ENCODE results near the gene LRAT. TPM values are rescaled to one million over a fixed set of nuclear protein-coding genes. Genes with fewer than 3 reads are reported as not detected.

LRAT gene
- total RNA-seq, 1 donor from 2014 or later = 0.50 TPM

DNA sequence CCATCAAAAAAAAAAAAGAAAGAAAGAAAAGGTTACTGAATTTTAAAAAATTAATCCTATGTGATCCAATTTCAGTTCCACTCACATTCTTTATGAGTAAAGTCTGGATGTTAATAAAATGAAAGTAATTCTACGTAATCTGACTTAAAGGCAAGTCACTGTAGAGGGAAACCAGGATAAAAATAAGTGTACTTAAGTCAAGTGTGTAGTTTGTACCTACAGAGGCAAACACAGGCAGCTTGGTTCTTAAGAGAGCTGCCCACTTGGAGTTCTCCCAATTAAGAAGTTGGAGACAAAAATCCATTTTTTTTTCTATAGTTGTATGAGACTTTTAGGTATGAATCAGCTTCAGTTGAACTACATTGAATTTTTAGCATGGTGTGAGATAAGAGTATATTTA, 7.0 kb upstream of the LRAT start:
- peaks cover 15% of the 10 kb centered on the region for H3K27me3 Mint-ChIP-seq (ENCODE audit: low read depth, unreplicated experiment)
- H3K4me1 ChIP-seq (ENCODE audit: insufficient read depth, low read length) = no peaks in the 10 kb centered on the region
- no peaks in the 10 kb centered on the region for H3K36me3 Mint-ChIP-seq (ENCODE audit: low read depth, unreplicated experiment)
- H3K79me2 ChIP-seq (ENCODE audit: insufficient read depth, low read length) = no peaks in the 10 kb centered on the region
- no peaks in the 10 kb centered on the region for H3K36me3 ChIP-seq (ENCODE audit: insufficient read depth, low read length)
- H3K9me3 Mint-ChIP-seq (ENCODE audit: unreplicated experiment) = peaks cover 2% of the 10 kb centered on the region
- no peak overlapping the region for H3K27ac Mint-ChIP-seq (ENCODE audit: unreplicated experiment)
- no peak overlapping the region for H3K9ac ChIP-seq (ENCODE audit: low read length)
- H3K9me3 ChIP-seq (ENCODE audit: insufficient read depth, low read depth, low read length) = no peaks in the 10 kb centered on the region
- H3K27me3 ChIP-seq (ENCODE audit: insufficient read depth, low read length) = peaks cover 8% of the 10 kb centered on the region
- no peak for DNase-seq (ENCODE audit: low read depth)
- no peaks in the 10 kb centered on the region for H3K4me1 Mint-ChIP-seq (ENCODE audit: low read depth, unreplicated experiment)
- no peak for TF ChIP-seq EZH2 (IDR thresholded peaks at IDR 0.05; ENCODE audit: insufficient read depth, low read length)
- TF ChIP-seq, protein P1, sequence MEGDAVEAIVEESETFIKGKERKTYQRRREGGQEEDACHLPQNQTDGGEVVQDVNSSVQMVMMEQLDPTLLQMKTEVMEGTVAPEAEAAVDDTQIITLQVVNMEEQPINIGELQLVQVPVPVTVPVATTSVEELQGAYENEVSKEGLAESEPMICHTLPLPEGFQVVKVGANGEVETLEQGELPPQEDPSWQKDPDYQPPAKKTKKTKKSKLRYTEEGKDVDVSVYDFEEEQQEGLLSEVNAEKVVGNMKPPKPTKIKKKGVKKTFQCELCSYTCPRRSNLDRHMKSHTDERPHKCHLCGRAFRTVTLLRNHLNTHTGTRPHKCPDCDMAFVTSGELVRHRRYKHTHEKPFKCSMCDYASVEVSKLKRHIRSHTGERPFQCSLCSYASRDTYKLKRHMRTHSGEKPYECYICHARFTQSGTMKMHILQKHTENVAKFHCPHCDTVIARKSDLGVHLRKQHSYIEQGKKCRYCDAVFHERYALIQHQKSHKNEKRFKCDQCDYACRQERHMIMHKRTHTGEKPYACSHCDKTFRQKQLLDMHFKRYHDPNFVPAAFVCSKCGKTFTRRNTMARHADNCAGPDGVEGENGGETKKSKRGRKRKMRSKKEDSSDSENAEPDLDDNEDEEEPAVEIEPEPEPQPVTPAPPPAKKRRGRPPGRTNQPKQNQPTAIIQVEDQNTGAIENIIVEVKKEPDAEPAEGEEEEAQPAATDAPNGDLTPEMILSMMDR (IDR thresholded peaks at IDR 0.05; ENCODE audit: insufficient read depth, low read depth, low read length) = no peak
- H3K4me3 Mint-ChIP-seq (ENCODE audit: unreplicated experiment) = no peak overlapping the region
- H4K20me1 ChIP-seq (ENCODE audit: insufficient read depth, low read length) = no peaks in the 10 kb centered on the region
- H2AFZ ChIP-seq (ENCODE audit: low read depth, low read length) = no peak overlapping the region
- H3K4me3 ChIP-seq (ENCODE audit: insufficient read depth, low read depth, low read length) = no peak overlapping the region
- no peak overlapping the region for H3K27ac ChIP-seq (ENCODE audit: low read depth, low read length)
- FAIRE-seq = no peak
- H3K4me2 ChIP-seq (ENCODE audit: low read length) = no peak overlapping the region

DNA sequence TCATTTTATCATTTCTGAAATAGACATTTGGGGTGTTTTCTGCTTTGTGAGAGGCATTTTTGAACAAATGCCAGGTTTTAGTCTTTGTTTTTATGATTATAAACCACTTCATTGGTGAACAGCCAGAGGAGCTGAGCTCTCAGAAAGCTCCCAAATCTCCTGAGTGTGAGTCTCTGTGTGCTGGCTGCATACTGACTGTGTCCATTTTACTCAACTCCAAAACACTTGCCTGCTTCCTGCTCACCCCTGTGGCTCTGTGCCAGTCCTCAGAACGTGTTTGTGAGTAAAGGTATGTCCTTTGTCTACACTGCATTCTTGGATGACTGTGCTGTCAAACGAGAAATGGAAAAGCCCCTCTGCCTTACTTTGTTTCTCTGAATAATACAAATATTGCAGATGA, 5.4 kb upstream of the LRAT start:
- no peaks in the 10 kb centered on the region for H4K20me1 ChIP-seq (ENCODE audit: insufficient read depth, low read length)
- Mint-ChIP-seq H3K4me3 (ENCODE audit: unreplicated experiment) (no peak overlapping the region), H3K27me3 (ENCODE audit: low read depth, unreplicated experiment) (peaks cover 31% of the 10 kb centered on the region), H3K36me3 (ENCODE audit: low read depth, unreplicated experiment) (no peaks in the 10 kb centered on the region), H3K27ac (ENCODE audit: unreplicated experiment) (no peak overlapping the region), H3K4me1 (ENCODE audit: low read depth, unreplicated experiment) (no peaks in the 10 kb centered on the region), H3K9me3 (ENCODE audit: unreplicated experiment) (peaks cover 2% of the 10 kb centered on the region)
- H2AFZ ChIP-seq (ENCODE audit: low read depth, low read length) = no peak overlapping the region
- H3K36me3 ChIP-seq (ENCODE audit: insufficient read depth, low read length) = no peaks in the 10 kb centered on the region
- no peak overlapping the region for H3K4me3 ChIP-seq (ENCODE audit: insufficient read depth, low read depth, low read length)
- H3K27me3 ChIP-seq (ENCODE audit: insufficient read depth, low read length) = peaks cover 18% of the 10 kb centered on the region
- TF ChIP-seq, protein P1 (IDR thresholded peaks at IDR 0.05; ENCODE audit: insufficient read depth, low read depth, low read length) = no peak
- no peak for TF ChIP-seq EZH2 (IDR thresholded peaks at IDR 0.05; ENCODE audit: insufficient read depth, low read length)
- no peak overlapping the region for H3K27ac ChIP-seq (ENCODE audit: low read depth, low read length)
- H3K9ac ChIP-seq (ENCODE audit: low read length) = no peak overlapping the region
- peaks cover 11% of the 10 kb centered on the region for H3K4me1 ChIP-seq (ENCODE audit: insufficient read depth, low read length)
- H3K79me2 ChIP-seq (ENCODE audit: insufficient read depth, low read length) = no peaks in the 10 kb centered on the region
- DNase-seq (ENCODE audit: low read depth) (peak; percentile 6), FAIRE-seq (no peak)
- no peak overlapping the region for H3K4me2 ChIP-seq (ENCODE audit: low read length)
- H3K9me3 ChIP-seq (ENCODE audit: insufficient read depth, low read depth, low read length) = no peaks in the 10 kb centered on the region

DNA sequence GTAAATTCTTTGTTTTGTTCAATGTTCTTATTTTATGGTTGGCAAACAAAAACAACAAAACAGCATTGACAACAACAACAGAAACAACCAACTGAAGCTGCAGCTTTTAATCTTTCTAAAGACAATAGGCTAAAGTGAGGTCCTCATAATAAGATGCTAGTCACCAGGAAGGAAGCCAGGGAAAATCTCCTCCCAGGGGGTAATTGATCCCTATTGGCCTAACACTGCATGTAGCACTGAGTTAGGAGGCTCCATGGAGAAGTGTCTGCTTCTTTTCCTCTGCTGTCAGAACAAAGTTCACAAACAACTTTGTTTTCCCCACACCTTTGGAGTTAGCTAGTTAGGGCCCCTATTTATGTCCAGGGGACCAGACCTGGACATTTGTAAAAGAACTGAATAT, 4.7 kb upstream of the LRAT start:
- no peak overlapping the region for H3K4me2 ChIP-seq (ENCODE audit: low read length)
- peaks cover 38% of the 10 kb centered on the region for H3K27me3 Mint-ChIP-seq (ENCODE audit: low read depth, unreplicated experiment)
- no peaks in the 10 kb centered on the region for H3K9me3 ChIP-seq (ENCODE audit: insufficient read depth, low read depth, low read length)
- H3K36me3 ChIP-seq (ENCODE audit: insufficient read depth, low read length) = no peaks in the 10 kb centered on the region
- FAIRE-seq = no peak
- no peak for TF ChIP-seq EZH2 (IDR thresholded peaks at IDR 0.05; ENCODE audit: insufficient read depth, low read length)
- TF ChIP-seq, protein P1 (IDR thresholded peaks at IDR 0.05; ENCODE audit: insufficient read depth, low read depth, low read length) = no peak
- no peaks in the 10 kb centered on the region for H3K79me2 ChIP-seq (ENCODE audit: insufficient read depth, low read length)
- H4K20me1 ChIP-seq (ENCODE audit: insufficient read depth, low read length) = no peaks in the 10 kb centered on the region
- no peak overlapping the region for H3K27ac Mint-ChIP-seq (ENCODE audit: unreplicated experiment)
- H3K4me1 Mint-ChIP-seq (ENCODE audit: low read depth, unreplicated experiment) = peaks cover 2% of the 10 kb centered on the region
- H3K4me3 ChIP-seq (ENCODE audit: insufficient read depth, low read depth, low read length) = no peak overlapping the region
- no peak overlapping the region for H3K9ac ChIP-seq (ENCODE audit: low read length)
- H3K9me3 Mint-ChIP-seq (ENCODE audit: unreplicated experiment) = peaks cover 4% of the 10 kb centered on the region
- H2AFZ ChIP-seq (ENCODE audit: low read depth, low read length) = no peak overlapping the region
- no peak overlapping the region for H3K4me3 Mint-ChIP-seq (ENCODE audit: unreplicated experiment)
- no peak for DNase-seq (ENCODE audit: low read depth)
- H3K4me1 ChIP-seq (ENCODE audit: insufficient read depth, low read length) = peaks cover 18% of the 10 kb centered on the region
- peaks cover 25% of the 10 kb centered on the region for H3K27me3 ChIP-seq (ENCODE audit: insufficient read depth, low read length)
- no peak overlapping the region for H3K27ac ChIP-seq (ENCODE audit: low read depth, low read length)
- no peaks in the 10 kb centered on the region for H3K36me3 Mint-ChIP-seq (ENCODE audit: low read depth, unreplicated experiment)

All from astrocyte (in vitro differentiated cells and primary cell).